ENCODE data around the gene SPATA20.

The SPATA20 gene

DNA sequence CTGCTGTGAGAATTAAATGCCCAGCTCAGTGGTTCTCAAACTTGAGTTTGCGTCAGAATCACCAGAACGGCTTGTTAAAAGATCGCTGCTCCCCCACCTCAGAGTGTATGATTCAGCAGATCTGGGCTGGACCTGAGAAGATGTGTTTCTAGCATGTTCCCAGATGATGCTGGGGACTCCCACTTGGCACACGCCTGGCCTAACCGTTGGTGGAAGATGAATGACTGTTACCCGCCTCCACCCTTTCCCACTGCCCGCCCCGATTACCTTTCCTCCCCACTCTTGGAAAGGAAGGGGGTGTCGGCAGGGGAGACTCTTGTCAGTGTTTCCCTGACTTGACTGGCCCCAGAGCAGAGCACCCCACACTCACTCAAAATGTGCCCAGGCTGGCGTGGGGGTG lies 58.5 kb downstream of the SPATA20 start:
- no peak overlapping the region for H2BK5ac ChIP-seq (ENCODE audit: low read length)
- no peak overlapping the region for H3K9ac ChIP-seq (ENCODE audit: low read length)
- no peaks in the 10 kb centered on the region for H3K79me1 ChIP-seq (ENCODE audit: low read length)
- no peak for DNase-seq
- no CpG with 5 or more reads among the region's 10 CpGs for WGBS (ENCODE audit: extremely low coverage, insufficient coverage, low lambda C conversion rate)
- H4K5ac ChIP-seq (ENCODE audit: low read length), result no peak overlapping the region
- no peaks in the 10 kb centered on the region for H3K79me2 ChIP-seq (ENCODE audit: control insufficient read depth, insufficient read depth, low read length)
- no peaks in the 10 kb centered on the region for H3K4me1 ChIP-seq (ENCODE audit: control insufficient read depth, low read depth, low read length)
- no peak overlapping the region for H3K4me2 ChIP-seq (ENCODE audit: low read length)
- H3K36me3 ChIP-seq (ENCODE audit: control insufficient read depth, insufficient read depth, low read length), result no peaks in the 10 kb centered on the region
- H3K27ac ChIP-seq (ENCODE audit: low read depth, low read length), result no peak overlapping the region
- H3K23ac ChIP-seq (ENCODE audit: low read length), result no peak overlapping the region
- H3K4me3 ChIP-seq (ENCODE audit: low read length), result no peak overlapping the region
- no peak overlapping the region for H3K18ac ChIP-seq (ENCODE audit: low read length)
- no peaks in the 10 kb centered on the region for H3K27me3 ChIP-seq (ENCODE audit: insufficient read depth, low read length, poor library complexity)
- no peak overlapping the region for H2BK120ac ChIP-seq (ENCODE audit: low read depth, low read length)
- H3K56ac ChIP-seq (ENCODE audit: low read length), result no peak overlapping the region
- H2BK15ac ChIP-seq (replicated peaks; ENCODE audit: low read depth), result no peak overlapping the region
- H4K8ac ChIP-seq (ENCODE audit: low read depth, low read length), result no peak overlapping the region
- no peak overlapping the region for H3K4ac ChIP-seq (ENCODE audit: low read depth, low read length)
- no peak overlapping the region for H2AK5ac ChIP-seq (ENCODE audit: low read length)

Data from mesendoderm (in vitro differentiated cells).